GM10266 (cell line): ENCODE results near the gene PTCH1.

ENCODE experiments used
- DNase-seq: peaks from one replicate; pipeline ENCODE4 v3.0.0; 2012; ENCODE audit errors: extremely low spot score
- TF ChIP-seq, protein P1 (sequence below): IDR thresholded peaks from 2 replicates; pipeline ENCODE4 v1.5.1; 2012; ENCODE audit warnings: mild to moderate bottlenecking, low read depth; ENCODE audit not compliant: control insufficient read depth, insufficient read depth; ENCODE audit errors: missing control alignments

PTCH1 gene

DNA sequence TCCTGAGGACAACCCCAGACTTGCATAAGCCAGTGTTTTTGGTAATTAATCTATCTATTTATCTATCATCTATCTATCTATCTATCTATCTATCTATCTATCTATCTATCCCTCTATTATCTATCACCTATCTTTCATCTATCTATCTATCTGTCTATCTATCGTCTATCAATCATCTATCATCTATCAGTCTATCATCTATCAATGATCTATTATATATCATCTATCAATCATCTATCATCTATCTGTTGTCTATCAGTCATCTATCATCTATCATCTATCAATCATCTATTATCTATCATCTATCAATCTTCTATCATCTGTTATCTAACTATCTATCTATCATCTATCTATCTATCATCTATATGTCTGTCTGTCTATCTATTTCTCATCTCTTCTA is 85.5 kb downstream of the PTCH1 start:
- no peak for DNase-seq
- TF ChIP-seq, protein P1, sequence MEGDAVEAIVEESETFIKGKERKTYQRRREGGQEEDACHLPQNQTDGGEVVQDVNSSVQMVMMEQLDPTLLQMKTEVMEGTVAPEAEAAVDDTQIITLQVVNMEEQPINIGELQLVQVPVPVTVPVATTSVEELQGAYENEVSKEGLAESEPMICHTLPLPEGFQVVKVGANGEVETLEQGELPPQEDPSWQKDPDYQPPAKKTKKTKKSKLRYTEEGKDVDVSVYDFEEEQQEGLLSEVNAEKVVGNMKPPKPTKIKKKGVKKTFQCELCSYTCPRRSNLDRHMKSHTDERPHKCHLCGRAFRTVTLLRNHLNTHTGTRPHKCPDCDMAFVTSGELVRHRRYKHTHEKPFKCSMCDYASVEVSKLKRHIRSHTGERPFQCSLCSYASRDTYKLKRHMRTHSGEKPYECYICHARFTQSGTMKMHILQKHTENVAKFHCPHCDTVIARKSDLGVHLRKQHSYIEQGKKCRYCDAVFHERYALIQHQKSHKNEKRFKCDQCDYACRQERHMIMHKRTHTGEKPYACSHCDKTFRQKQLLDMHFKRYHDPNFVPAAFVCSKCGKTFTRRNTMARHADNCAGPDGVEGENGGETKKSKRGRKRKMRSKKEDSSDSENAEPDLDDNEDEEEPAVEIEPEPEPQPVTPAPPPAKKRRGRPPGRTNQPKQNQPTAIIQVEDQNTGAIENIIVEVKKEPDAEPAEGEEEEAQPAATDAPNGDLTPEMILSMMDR, result no peak

DNA sequence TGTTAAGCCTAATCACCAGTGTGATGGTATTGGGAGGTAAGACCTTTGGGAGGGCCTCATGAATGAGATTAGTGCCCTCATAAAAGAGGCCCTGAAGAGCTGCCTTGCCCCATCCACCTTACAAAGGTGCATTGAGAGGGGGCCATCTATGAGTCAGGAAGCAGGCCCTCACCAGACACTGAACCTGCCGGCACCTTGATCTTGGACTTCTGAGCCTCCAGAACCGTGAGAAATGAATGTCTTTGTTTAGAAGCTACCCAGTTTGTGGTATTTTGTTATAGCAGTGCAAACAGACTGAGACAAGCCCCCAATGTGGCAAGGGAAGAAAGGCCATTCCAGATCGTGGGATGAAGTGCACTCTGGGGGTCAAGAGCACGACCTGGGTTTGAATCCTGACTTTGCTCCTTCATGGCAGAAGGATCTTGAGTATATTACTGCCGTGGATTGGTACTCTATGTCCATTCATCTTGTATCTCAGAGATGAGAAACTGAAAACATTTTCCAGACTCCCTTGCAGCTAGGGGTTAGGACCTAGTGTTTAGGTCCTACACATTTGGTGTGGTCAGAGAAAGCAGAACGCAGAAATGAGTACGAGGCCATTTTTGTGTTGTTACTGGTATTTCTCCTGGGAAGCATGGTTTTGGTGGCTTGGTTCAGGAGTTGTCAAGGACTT is 86.7 kb downstream of the PTCH1 start:
- no peak for DNase-seq
- TF ChIP-seq, protein P1, result no peak

DNA sequence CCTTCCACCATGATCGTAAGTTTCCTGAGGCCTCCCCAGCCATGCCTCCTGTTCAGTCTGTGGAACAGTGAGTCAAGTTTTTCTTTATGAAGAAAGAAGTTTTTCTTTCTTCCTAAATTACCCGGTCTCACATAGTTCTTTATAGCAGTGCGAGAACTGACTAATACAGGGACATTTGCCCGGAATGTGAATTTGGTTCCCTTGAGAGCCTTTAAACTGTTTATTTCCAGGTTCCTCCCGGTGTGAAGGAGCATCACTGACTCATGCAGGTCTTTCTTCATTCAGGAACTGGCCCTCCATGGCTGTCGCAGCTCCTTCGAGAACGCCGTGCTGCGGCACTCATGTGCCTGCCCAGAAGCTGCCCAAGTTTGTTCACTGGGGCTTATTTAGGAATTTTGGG is 87.7 kb downstream of the PTCH1 start:
- TF ChIP-seq, protein P1, result no peak
- no peak for DNase-seq

DNA sequence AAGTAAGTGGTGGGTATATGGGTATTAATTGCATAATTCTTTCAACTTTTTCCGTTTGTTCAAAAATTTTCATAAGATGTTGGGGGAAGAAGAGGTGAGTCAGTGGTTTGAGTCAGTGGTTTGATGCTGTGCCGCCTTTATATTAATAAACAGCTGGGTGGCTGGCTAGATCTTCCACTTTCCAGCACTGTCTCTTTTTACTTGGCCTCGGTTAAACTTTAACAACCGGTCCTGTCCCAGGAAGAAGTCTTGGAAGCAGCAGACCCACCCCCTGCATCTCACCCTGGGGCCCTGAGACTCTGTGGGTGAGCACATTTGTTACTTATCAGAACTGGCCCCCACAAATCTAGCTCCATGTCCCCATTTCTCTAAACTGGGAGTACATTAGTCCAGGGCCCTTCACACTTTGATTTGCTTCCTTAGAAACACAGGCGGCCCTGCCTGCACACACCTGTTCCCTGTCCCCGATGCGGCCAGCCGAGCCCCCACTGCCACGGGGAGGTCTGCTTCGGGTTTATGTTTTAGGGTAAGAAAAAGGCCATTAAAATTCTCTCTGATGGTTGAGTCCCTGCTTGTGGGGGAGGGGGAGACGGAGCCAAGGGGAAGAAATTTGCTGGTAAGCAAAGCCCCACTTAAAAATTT is 90.7 kb downstream of the PTCH1 start:
- no peak for DNase-seq
- TF ChIP-seq, protein P1, result no peak

DNA sequence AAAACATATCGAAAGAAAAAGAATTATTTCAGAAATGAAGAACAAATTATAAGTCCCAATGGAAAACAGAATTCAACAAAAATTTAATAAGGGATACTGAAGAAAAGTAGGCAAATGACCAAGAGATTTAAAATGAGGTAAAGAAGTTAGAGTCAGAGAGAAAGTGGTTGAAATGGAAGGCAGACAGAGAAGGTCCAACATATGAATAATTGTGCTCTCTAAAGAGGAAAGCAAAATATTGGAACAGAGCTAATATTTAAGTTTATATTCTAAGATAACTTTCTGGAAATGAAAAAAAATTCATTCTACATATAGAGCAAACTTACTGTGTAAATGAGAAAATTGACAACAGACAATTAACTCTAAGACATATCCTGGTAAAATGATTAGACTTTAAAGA is 94.1 kb downstream of the PTCH1 start:
- no peak for DNase-seq
- TF ChIP-seq, protein P1, result no peak

DNA sequence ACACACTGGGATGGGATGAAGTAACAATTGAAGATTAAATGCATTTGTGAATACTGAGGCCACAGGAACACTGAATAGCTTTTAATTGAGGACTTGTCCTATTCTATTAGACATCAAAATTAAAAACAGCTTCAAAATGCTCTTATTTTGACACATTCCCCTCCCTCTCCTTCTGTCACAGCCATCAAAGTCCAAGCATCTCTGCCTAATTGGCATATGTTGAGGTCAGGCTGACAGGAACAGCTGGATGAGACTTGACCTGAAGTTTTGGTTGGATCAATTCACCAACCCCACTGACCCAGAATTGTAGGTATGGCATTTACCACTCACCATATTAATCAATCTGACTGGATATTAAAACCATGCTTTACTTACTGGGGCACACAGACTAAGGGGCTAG is 96.3 kb downstream of the PTCH1 start:
- no peak for DNase-seq
- TF ChIP-seq, protein P1, result no peak

DNA sequence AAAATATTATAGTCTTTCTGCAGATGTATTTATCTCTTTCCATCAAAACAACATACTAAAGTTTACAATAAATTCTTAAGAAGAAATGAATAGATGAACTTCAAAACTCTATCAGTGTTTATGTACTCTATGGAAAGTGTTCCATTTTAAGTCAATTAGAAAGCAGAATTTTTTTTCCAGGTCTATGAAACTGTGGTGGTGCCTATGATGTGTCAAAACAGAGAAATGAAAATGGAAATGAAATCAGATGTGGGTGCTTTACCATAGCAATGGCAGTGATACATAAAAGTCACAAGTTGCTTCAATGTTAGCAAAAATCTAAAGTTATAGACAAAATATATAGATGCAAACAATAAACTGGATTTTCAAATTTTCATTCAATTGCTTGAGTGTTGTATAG is 97.3 kb downstream of the PTCH1 start:
- TF ChIP-seq, protein P1, result no peak
- no peak for DNase-seq
